NCI-H1092 treated with DMSO at 0.1 percent for 48 hours (cell line): Measurements from ENCODE around the gene RTEL1.
A peak's percentile ranks its signal among the peaks of the same experiment; 100 is the strongest.
"Not testable (repeated sequence)": the region's sequence is repeated elsewhere in the genome, so short reads cannot be mapped to it uniquely, and the experiment has no call there.

Experiments
- DNase-seq: peaks from one replicate; lab custom pipeline; 2025; lab: John Stamatoyannopoulos, UW

The RTEL1 gene

DNA sequence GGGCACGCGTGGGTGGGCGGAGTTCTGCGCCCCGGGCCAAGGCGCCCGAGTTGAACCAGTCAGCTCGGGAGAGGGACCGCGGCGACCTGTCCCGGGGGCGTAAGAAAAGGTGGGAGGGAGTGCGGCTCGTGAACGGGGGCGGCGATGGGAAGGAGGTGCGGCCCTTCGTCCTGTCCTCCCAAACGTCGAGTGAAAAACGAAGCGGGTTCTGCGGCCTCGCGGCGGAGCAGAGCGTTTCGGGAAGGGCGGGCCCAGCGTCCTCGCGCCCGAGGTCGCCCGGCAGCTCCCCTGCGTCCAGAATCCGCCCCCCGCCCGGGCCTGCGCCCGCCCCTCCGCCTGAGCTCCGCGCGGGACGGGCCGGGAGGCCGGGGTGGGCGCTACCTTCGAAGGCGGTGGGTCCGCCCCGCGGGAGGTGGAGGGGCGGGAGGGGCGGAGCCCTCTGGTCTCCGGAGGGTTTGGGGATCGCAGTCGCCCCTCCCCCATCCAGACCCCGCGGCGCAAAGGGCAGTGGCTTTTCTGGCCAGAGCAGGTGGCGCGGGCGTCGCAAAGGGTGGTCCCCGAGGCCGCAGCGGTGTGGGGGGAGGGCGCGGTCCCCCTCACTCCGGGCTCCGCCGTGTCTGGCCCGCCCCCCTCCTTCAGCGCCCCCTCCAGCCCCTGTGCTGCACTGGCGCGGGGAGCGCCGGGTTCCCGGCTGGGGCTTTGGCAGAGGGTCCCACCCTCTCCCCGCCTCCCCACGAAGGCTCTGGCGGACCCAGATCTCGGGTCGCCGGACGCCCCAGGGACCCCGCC is 5.7 kb upstream of the RTEL1 start:
- peak; percentile 21 for DNase-seq

DNA sequence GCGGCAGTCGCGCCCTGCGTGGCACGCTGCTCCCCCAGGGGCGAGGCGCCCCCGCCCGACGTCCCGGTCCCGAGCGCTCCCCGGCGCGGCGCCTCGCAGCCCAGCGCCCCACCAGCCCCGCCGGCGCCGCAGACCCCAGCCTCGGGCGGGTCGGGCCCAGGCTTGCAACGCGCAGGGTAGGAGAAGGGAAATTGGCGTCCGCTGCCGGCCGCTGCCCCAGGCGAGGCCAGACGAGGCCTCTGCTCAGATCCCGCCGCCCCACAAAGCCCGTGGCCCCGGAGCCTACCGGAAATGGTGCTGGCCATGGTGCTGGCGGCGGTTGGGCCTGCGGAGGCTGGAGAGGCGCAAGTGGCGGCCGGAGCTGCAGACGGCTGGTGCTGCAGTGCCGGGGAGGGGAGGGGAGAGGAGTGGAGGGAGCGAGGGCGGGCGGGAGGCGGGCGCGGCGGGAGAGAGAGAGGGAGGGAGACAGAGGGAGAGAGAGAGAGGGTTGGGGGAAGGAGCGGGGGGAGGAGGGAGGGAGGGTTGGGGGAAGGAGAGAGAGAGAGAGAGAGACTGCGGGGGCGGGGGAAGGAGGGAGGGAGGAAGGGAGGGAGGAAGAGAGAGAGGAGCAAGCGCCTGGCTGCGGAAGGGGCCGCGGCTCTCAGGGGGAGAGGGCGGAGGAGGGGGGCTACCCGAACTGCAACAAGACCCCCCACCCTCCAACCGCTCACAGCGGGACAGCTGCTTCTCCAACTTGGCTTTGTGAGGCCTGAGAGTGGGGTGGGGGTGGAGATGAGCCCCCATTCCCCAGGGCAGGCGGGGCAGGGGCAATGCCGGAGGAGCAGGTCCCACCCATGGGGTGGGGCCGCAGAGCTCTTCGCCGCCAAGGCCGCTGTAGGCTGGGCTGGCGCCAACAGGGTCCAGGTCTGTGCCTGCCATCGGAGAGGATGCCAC is 4.8 kb upstream of the RTEL1 start, which contains the start of gene STMN3:
STMN3 (minus strand) TSS at position 384 of the 933 bp plus-strand sequence; CDS start at position 305, 79 bp downstream.
- peak; percentile 86 for DNase-seq

DNA sequence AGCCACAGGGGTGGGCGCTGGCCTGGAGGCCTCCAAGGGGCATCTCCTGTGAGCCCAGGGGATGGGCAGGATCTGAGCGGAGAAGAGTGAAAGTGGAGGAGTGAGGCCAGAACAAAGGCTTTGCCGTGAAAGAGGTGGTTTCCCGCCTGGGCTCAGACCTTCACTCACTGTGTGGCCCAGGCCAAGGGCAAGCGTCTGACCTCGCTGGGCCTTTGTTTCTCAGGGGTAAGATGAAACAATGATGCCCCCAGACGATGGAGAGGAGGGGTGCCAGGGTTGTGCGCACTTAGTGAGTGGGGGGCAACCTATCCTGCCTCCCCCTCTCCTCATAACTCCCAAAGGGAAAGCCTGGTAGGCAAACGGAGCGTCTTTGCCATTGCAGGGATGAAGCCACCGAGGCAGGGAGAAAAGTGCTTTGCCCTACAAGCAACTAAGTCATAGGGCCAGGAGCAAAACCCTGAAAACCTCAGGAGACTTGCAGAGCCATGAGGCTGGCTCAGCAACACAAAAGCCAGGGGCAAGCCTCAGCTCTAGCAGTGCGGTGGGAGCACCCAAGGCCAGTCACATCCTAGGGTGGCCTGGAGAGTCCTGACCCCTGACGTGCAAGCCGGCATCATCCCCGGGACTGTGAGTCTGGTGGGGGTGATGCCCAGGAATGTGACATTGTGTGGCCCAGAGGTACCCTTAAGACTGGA is 4.0 kb upstream of the RTEL1 start:
- DNase-seq = no peak

DNA sequence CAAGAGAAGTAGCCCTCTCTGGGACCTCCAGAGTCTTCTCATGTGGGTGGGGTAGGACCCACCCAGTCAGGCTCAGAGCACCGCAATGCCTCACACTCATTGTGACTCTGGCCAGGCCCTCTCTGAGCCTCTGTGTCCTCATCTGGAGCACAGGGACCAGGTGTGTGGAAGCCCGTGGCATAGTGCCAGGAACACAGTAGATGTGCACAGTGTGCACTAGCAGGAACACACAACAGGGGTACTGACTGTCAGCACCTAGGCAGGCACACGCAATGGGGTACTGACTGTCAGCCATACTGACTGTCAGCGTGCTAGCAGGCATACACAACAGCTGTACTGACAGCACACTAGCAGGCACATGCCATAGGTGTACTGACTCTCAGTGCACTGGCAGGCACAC is 2.9 kb upstream of the RTEL1 start:
- DNase-seq = no peak

DNA sequence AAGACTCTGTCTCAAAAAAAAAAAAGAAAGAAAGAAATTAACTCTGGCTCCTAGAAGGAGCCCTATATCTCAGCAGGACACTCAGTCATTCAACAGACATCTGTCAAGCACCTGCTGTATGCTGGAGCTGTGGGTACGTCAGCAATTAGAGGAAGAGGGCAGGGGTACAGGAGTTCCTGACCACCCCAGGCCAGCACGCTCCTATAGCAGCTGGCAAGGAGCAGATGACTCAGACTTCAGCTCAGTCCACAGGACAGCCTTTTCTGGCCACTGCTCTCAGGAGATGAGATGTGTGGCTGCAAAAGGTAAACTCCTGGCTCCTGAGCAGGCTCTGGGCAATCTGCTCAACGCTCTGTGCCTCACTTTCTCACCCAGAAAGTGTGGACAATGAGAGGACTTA is 1.7 kb upstream of the RTEL1 start:
- DNase-seq = no peak

DNA sequence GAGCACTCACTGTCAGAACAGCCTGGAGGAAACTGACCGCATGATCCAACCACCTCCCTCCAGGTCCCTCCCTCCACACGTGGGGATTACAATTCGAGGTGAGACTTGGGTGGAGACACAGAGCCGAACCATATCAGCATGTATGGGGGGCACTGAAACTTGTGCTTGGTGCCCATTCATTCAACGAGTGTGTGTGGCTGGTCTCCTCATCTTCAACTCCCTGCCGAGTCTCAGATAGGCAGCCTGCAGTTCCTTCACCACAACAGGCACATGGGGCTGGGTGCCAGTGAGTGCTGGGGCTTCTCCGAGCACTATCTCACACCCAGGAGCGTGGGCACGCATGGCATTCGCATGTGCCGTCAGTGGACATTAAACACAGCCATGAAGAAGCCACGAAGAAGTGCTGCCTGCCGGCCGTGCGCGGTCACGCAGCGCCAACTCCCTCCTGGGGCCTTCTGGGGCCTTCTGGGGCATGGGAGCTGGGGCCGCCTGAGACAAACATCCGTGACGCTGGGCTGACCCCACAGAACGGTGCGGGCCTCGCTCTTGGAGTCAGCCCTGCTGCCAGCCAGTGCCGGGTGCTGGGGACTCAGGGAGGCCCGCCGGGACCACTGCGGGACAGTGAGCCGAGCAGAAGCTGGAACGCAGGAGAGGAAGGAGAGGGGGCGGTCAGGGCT is 714 bp upstream of the RTEL1 start:
- peak; percentile 35 for DNase-seq

DNA sequence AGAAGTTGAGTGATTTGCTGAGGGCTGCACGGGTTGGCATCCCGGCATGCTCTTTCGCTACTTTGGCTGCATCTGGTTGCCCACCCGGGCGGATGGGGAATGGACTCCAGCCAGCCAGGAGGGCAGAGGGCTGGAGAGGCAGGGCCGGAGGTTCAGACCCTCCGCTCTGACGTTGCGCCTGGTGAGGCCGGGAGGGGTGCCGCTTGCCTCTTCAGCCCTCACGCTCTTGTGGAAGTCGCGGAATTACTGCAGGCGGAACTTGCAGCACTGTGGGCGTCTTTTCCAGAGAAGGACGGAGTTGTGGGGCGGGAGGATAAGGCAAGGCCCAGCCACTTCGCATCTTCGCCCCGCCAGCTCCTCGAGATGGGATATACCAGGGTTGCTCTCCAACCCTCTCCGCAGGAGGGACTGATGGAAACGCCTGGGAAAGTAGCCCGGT is 656 bp downstream of the RTEL1 start:
- no peak for DNase-seq

DNA sequence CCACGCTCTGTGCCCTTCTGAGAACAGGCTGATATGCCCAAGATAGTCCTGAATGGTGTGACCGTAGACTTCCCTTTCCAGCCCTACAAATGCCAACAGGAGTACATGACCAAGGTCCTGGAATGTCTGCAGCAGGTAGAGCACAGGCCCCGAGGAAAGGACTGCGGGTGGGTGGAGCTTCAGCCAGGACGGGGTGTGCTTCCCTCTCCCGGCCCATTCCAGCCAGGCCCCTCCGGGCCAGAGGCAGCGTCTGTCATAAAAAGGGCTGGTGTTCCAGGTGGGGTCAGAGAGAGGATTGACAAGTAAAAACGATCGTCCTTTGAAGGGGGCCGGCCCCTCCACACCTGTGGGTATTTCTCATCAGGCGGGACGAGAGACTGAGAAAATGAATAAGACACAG is 1.3 kb downstream of the RTEL1 start:
- DNase-seq = no peak

DNA sequence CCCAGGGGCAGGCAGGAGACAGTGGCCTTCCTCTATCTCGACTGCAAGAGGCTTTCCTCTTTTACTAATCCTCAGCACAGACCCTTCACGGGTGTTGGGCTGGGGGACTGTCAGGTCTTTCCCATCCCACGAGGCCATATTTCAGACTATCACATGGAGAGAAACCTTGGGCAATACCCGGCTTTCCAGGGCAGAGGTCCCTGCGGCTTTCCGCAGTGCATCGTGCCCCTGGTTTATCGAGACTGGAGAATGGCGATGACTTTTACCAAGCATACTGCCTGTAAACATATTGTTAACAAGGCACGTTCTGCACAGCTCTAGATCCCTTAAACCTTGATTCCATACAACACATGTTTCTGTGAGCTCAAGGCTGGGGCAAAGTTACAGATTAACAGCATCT is 2.1 kb downstream of the RTEL1 start:
- not testable (repeated sequence) for DNase-seq

DNA sequence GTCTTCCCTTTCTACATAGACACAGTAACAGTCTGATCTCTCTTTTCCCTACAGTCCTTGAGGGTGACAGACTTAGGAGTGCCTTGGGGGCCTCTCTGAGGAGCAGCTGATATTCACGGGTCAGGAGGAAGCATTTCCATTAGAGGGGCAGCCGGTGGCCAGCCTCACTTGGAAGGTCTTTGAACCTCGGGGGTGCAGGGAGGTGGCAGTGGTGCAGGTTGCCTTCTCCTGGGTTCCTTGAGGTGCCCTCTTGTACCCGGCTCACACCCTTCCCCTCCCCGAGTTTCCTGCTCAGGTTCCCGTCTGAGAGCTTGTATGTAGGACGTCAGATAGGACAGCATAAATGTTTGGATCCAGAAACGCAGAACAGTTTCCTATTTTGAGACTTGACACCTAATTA is 2.5 kb downstream of the RTEL1 start:
- no peak for DNase-seq

DNA sequence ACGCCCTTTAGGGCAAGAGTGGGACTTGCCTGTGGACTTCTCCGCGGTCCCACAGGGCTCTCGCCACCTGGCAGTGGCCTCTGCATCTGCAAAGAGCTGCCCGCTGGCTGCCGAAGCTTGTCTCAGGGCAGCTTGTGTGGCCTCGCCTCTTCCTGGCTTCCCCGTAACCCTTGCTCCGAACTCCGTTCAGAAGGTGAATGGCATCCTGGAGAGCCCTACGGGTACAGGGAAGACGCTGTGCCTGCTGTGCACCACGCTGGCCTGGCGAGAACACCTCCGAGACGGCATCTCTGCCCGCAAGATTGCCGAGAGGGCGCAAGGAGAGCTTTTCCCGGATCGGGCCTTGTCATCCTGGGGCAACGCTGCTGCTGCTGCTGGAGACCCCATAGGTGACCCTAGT is 3.0 kb downstream of the RTEL1 start:
- no peak for DNase-seq

DNA sequence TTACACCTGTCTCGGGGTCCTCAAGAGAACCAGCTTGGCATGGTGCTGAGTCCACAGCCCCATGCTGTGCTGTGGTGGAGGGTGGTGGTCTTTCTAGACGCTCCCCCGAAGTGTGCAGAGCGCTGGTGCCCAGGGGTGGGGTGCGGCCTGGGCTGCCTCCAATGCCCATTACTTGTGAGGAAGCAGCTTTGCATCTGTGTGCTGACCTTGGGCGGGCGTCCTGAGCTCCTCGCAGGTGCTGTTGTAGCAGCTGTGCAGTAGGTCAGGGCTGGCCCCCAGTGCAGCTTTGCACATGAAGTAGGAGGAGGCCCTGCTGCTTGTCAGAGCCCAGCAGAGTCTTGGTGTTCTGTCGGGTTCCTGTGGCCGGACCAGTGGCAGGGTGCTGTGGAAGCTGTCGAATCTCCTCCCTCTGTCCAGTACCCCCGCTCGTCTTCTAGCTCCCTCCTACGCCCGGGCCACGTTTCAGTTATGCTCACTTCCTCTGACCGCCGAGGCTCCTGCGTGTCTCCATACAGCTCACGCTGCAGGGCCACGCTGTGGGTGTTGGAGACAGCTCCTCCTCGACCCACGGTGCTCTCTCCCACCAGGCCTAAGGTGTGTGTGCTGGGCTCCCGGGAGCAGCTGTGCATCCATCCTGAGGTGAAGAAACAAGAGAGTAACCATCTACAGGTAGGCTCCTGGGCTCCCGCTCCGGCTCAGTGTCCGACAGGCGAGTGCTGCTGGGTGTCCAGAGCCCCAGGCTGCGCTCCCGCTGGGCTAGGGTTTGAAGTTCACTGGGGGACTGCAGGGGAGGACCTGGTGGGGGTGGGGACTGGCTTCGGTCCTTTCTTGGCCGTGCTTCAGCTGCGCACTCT is 4.1 kb downstream of the RTEL1 start:
- DNase-seq = no peak

DNA sequence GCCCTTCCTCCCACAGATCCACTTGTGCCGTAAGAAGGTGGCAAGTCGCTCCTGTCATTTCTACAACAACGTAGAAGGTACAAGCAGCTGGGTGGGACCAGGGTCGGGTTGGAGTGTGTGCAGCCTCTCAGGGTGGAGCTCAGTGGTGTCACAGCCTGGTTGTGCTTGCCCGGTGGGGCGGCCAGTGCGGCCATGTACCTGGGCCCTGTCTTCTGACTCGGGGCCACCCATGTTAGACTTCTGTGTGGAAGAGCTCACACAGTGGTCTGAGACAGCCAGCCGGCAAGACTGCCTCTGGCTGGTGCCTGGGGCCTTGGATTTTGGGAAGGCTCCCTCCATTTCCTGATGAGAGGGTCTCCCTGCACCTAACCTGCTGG is 4.7 kb downstream of the RTEL1 start:
- no peak for DNase-seq

DNA sequence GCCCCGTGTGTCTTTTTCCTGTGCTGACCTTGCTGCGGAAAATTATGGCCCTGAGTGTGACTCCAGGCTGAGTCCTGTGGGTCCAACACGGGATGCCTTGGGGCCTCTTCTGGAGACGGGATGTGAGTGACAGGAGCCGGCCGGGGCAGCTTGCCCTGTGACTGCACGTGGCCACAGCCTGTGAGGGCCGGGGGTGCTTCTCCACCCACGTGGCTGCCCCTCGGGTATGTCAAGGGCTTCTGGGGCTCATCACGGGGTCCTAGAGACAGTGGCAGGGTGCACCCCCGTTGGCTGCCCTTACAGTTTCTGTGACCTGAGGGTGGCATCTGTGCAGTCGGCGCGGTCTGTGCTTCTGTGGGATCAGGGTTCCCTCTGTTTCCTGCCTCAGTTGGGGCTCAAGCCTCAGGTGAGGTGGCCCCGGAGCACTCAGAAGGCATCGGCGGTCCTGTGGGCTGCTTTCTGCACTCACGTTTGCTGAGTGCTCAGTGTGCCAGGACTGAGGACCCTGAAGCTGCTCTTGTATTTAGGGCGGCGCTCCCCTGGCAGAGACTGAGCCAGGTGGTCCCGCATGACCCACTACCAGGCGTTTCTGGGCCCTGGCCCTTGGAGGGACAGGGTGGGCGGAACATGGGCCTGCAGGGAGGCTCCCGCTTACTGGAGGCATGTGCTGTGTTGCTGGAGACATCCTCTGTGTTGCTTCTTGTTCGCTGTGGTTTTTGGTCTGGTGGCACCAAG is 5.4 kb downstream of the RTEL1 start:
- DNase-seq = no peak

DNA sequence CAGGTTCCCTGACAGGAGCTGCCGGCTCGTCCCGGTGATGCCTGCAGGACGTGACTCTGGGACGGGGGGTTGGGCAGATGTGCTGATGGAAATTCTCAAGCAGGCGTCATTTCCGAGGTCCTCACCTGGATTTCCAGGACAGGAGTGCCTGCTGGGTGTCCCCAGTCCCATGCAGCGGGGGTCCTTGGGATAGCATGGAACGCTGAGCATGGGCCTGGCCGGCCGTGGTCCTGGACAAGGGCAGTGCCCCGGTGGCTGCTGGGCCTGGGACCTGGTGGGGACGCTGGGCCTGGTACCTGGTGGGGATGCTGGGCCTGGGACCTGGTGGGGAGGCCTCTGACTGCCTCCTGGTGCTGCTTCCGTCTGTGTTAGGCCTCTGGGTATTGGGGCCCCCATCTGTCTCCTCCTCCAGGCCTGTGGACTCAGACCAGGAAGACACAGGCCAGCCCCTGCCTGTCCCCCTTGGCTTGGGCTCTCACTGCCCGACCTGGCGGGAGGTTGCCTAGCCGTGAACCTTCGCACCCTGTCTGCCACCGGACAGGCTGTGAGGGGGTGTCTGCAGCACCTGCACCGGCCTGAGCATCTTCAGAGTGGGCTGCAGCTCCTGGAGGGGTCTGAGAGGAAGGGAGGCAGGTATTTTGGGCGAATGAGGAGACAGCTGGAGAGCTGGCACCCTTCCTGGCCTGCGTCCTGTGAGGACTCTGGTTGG is 6.2 kb downstream of the RTEL1 start:
- DNase-seq = no peak

DNA sequence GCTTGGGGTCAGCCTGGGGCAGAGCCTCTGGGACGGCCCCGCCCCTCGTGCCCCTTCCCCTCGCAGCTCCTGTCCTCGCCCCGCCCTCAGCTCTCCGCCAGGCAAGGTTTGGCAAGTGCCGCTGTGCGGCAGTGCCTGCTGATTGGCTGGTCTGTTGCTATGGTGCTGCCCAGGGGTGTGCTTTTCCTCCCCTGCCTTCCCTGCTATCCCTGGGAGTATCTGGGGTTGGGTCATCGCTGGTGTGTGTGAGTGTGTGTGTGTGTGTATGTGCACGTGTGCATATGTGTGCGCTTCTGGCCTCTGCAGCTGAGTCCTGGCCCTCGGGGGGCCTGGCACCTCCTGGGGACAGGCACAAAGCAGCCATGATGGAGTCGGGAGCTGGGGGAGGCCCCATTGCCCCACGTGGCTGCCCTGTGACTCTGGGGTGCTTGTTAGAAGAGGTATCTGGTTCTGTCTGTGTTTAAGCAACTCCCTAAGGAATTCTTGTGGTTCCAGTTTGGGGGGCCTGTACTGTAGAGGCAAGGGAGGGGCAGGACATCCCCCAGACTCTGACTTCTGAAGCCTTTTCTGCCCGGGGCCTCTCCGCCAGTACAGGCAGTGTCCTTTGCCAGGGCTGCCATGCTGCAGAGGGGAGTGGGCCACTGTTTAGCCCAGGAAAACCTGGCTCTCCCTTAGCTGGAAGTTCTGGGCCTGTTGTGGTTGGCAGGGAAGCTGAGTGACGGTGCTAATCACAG is 6.9 kb downstream of the RTEL1 start:
- DNase-seq = no peak

DNA sequence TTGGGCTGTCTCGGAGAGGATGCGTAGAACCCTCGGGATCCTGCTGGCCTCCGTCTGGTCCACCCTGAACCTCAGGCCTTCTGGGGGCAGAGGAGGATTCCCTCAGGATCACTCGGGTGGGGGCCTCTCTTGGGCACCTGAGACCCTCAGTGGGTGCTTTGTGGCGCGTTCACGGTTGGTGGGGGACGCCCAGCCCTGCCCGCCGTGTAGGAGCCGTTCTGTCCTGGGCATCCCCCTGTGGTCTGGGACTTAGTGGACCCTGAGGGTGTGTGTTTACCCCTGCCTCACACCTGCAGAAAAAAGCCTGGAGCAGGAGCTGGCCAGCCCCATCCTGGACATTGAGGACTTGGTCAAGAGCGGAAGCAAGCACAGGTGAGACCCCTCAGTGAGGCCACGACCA is 7.6 kb downstream of the RTEL1 start:
- no peak for DNase-seq

DNA sequence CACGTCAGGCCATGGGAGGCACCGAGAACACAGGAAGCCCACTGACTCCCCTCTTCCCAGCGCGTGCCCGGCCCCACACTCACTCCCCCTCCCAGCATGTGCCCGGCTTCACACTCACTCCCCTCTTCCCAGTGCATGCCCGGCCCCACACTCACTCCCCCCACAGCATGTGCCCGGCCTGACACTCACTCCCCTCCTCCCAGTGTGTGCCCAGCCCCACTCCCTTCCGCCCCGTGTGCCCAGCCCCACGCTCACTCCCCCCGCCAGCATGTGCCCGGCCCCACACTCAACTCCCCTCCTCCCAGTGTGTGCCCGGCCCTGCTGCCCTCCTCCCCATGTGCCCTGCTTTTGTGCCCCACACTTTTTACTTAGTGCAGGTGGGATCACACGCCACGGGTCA is 9.7 kb downstream of the RTEL1 start:
- DNase-seq = no peak

DNA sequence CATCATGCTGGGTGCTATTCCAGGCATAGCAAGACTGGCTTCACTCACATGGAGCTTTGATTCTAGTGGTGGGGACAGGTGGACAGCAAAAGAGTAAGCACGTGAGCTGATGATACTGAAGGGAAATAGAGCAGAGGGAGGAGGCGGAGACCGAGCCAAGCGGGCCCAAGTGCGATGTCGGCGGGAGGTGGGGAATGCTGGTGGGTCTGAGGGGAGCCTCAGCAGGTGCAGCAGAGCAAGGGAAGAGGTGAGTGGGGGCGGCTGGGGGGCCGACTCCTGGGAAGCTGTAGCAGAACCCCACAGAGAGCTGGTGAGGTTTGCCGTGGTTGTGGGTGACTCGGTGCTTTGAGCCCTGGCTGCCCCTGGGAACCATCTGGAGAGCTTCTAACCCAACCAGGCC is 10.2 kb downstream of the RTEL1 start:
- no peak for DNase-seq
